HepG2 (cell line): ENCODE results near the gene FXYD4. TPM values are rescaled to one million over a fixed set of nuclear protein-coding genes. Genes with fewer than 3 reads are reported as not detected.

Source experiments
- CBFB ChIP-seq: sonication (generic); formaldehyde crosslinking; IDR thresholded peaks from 2 replicates; pipeline ENCODE4 v1.4.0; 2020; ENCODE audit warnings: missing genetic modification reagents
- CBX2 ChIP-seq, 2 experiments: fragments of 200-600 bp in 1 of 2; sonication (generic); formaldehyde crosslinking in 1 of 2; IDR thresholded peaks; 2 replicates each; pipeline versions ENCODE4 v1.7.0 to v1.8.1; 2018 to 2022; ENCODE audit warnings: low read depth in 2 of 2, low read length in 1 of 2, mild to moderate bottlenecking in 1 of 2, missing genetic modification reagents in 1 of 2
- CEBPG ChIP-seq: IDR thresholded peaks from 2 replicates; pipeline ENCODE4 v1.6.1; 2016
- IKZF4 ChIP-seq: sonication (generic); formaldehyde crosslinking; IDR thresholded peaks from 2 replicates; pipeline ENCODE4 v1.5.1; 2020; ENCODE audit warnings: borderline replicate concordance, mild to moderate bottlenecking, low read depth, missing genetic modification reagents; ENCODE audit errors: not compliant biosample characterization
- RXRB ChIP-seq: IDR thresholded peaks from 2 replicates; pipeline ENCODE4 v1.6.1; 2016; ENCODE audit warnings: borderline replicate concordance, missing genetic modification reagents, missing compliant biosample characterization
- SAP130 ChIP-seq: IDR thresholded peaks from 2 replicates; pipeline ENCODE4 v1.6.1; 2016; ENCODE audit warnings: low read depth
- TMF1 ChIP-seq: sonication (generic); formaldehyde crosslinking; IDR thresholded peaks from 2 replicates; pipeline ENCODE4 v1.8.1; 2022; ENCODE audit warnings: low read depth, missing genetic modification reagents
- ZNF121 ChIP-seq: sonication (generic); formaldehyde crosslinking; IDR thresholded peaks from 2 replicates; pipeline ENCODE4 v1.5.0; 2020; ENCODE audit warnings: mild to moderate bottlenecking, missing genetic modification reagents
- ZNF280B ChIP-seq: sonication (generic); formaldehyde crosslinking; IDR thresholded peaks from 2 replicates; pipeline ENCODE4 v1.5.0; 2020; ENCODE audit warnings: missing genetic modification reagents, mild to moderate bottlenecking, borderline replicate concordance
- polyA plus RNA-seq, 8 experiments: library from polyadenylated mRNA; depleted of rRNA in 3 of 8; stranded (reverse) in 7 of 8; unstranded in 1 of 8; fragments of >200 nt; fragmentation: Illumina TruSeq in 4 of 8; extraction: Trizol in 4 of 8; gene quantifications; 2 replicates each; pipeline versions ENCODE4 v1.2.1 to v1.2.3, GENCODE V29; 2011 to 2016; ENCODE audit warnings: low read depth in 4 of 8, missing spikeins in 1 of 8, mixed read lengths in 1 of 8; ENCODE audit not compliant: insufficient read depth in 1 of 8
- total RNA-seq, 5 experiments: library from RNA; depleted of rRNA; stranded (reverse); fragments of >200 nt; fragmentation: Illumina TruSeq; extraction: Trizol; gene quantifications; 2 replicates each; pipeline ENCODE4 v1.2.3, GENCODE V29; 2016; ENCODE audit warnings: low read depth in 1 of 5
- TF ChIP-seq, protein P1 (sequence below): sonication (generic); formaldehyde crosslinking; IDR thresholded peaks from 2 replicates; pipeline ENCODE4 v1.4.0; 2020; ENCODE audit warnings: missing genetic modification reagents, borderline replicate concordance

The FXYD4 gene
- total and polyA plus RNA-seq, 2 of the 13 experiments (the other 11 are each of a cell fraction or from before 2014, with no cell fraction given) = not detected

GRCh38 chr10:43384252-43385221, 13.1 kb downstream of the FXYD4 start (continued):
- no peak for TF ChIP-seq ZNF280B (CRISPR knock-in tag)
- no peak for TF ChIP-seq CBFB (CRISPR knock-in tag)
- no peak for TF ChIP-seq CBX2 (IDR thresholded peaks at IDR 0.05; ENCODE audit: low read depth, low read length)
- TF ChIP-seq CBX2 (CRISPR knock-in tag; IDR thresholded peaks at IDR 0.05; ENCODE audit: low read depth) = no peak
- TF ChIP-seq IKZF4 = no peak
- peak; percentile 59; the same call in 1 of the 2 replicates for TF ChIP-seq TMF1 (CRISPR knock-in tag)
- TF ChIP-seq RXRB (CRISPR knock-in tag) = 0 out of 2 replicates have a peak, but pooled peaks have one; percentile 11
- TF ChIP-seq, protein P1, sequence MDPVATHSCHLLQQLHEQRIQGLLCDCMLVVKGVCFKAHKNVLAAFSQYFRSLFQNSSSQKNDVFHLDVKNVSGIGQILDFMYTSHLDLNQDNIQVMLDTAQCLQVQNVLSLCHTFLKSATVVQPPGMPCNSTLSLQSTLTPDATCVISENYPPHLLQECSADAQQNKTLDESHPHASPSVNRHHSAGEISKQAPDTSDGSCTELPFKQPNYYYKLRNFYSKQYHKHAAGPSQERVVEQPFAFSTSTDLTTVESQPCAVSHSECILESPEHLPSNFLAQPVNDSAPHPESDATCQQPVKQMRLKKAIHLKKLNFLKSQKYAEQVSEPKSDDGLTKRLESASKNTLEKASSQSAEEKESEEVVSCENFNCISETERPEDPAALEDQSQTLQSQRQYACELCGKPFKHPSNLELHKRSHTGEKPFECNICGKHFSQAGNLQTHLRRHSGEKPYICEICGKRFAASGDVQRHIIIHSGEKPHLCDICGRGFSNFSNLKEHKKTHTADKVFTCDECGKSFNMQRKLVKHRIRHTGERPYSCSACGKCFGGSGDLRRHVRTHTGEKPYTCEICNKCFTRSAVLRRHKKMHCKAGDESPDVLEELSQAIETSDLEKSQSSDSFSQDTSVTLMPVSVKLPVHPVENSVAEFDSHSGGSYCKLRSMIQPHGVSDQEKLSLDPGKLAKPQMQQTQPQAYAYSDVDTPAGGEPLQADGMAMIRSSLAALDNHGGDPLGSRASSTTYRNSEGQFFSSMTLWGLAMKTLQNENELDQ = no peak
- no peak for TF ChIP-seq CEBPG (CRISPR knock-in tag)
- TF ChIP-seq SAP130 (CRISPR knock-in tag) = no peak
- peak; percentile 86 for TF ChIP-seq ZNF121 (CRISPR knock-in tag)
